ENCODE results near the gene KCNK5.

DNA sequence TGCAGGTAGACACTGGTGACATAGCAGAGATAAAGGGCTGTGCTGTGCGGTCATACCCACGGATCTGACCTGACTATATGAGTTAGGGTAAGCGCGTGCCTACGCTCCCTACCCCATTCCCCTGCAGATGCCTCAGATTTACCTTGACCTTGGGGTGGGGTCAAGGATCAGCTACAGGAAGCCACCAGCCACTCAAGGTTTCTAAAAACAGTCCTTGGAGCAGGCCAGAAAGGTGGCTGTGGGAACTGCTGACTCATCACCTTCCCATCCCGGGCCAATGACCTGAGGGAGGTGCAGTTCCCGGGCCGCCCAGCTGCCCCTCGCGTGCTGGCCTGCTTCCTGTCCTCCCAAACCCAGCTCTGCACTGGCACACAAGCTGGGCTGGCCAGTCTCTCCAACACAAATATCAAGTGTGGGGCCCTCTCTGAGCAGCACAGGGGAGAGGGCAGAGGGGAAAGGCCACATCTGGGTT, 23.0 kb downstream of the KCNK5 start:
- TF ChIP-seq TAF1 (IDR thresholded peaks at IDR 0.05; ENCODE audit: borderline replicate concordance, insufficient read depth, low read length): no peak
- TF ChIP-seq, protein P1, sequence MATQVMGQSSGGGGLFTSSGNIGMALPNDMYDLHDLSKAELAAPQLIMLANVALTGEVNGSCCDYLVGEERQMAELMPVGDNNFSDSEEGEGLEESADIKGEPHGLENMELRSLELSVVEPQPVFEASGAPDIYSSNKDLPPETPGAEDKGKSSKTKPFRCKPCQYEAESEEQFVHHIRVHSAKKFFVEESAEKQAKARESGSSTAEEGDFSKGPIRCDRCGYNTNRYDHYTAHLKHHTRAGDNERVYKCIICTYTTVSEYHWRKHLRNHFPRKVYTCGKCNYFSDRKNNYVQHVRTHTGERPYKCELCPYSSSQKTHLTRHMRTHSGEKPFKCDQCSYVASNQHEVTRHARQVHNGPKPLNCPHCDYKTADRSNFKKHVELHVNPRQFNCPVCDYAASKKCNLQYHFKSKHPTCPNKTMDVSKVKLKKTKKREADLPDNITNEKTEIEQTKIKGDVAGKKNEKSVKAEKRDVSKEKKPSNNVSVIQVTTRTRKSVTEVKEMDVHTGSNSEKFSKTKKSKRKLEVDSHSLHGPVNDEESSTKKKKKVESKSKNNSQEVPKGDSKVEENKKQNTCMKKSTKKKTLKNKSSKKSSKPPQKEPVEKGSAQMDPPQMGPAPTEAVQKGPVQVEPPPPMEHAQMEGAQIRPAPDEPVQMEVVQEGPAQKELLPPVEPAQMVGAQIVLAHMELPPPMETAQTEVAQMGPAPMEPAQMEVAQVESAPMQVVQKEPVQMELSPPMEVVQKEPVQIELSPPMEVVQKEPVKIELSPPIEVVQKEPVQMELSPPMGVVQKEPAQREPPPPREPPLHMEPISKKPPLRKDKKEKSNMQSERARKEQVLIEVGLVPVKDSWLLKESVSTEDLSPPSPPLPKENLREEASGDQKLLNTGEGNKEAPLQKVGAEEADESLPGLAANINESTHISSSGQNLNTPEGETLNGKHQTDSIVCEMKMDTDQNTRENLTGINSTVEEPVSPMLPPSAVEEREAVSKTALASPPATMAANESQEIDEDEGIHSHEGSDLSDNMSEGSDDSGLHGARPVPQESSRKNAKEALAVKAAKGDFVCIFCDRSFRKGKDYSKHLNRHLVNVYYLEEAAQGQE (IDR thresholded peaks at IDR 0.05; ENCODE audit: insufficient read depth in 1 of 2, low read depth in 2 of 2, low read length in 2 of 2): no peak
- no peak for TF ChIP-seq POLR2AphosphoS5 (IDR thresholded peaks at IDR 0.05; ENCODE audit: low read depth, low read length)
- no peak for TF ChIP-seq SIN3A (IDR thresholded peaks at IDR 0.05; ENCODE audit: borderline replicate concordance, insufficient read depth, low read length)
- no peak for TF ChIP-seq FOXP2 (optimal IDR thresholded peaks at IDR 0.05; ENCODE audit: borderline replicate concordance, extremely low read depth, extremely low read length, insufficient read depth)

Measured in PFSK-1 (cell line).